Measurements from ENCODE around the gene ADAM12.

The ADAM12 gene

DNA sequence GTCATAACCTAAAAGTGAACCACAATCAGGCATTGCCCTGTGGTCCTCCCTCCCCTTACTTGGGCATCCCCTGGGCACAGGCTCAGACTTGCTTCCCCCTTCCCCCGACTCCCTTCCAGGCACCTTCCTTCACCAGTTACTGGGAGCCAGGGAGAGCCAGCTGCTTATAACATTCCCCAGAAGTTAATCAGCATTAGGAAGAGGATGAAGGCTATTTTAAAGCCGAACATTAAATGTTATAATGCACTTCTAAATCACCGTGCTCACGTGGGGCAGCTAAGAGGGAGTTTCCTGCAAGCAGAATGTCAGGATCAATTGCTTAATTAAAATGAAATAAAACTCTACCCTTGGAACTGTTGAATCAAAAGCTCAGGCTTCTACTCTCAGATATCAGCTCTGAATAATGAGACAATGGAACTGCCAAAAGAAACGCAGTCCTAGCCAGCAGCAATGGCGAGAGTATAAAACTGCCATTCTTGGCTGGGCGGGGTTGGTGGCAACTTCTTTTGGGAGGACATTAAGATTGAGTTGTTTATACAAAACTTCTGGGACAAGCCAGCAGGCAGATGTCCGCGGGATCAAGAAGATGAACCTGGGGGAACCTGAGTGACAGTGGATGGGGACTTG lies 322.4 kb downstream of the ADAM12 start:
- TF ChIP-seq, protein P1, sequence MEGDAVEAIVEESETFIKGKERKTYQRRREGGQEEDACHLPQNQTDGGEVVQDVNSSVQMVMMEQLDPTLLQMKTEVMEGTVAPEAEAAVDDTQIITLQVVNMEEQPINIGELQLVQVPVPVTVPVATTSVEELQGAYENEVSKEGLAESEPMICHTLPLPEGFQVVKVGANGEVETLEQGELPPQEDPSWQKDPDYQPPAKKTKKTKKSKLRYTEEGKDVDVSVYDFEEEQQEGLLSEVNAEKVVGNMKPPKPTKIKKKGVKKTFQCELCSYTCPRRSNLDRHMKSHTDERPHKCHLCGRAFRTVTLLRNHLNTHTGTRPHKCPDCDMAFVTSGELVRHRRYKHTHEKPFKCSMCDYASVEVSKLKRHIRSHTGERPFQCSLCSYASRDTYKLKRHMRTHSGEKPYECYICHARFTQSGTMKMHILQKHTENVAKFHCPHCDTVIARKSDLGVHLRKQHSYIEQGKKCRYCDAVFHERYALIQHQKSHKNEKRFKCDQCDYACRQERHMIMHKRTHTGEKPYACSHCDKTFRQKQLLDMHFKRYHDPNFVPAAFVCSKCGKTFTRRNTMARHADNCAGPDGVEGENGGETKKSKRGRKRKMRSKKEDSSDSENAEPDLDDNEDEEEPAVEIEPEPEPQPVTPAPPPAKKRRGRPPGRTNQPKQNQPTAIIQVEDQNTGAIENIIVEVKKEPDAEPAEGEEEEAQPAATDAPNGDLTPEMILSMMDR (IDR thresholded peaks at IDR 0.05; ENCODE audit: borderline replicate concordance, extremely low read depth, low read length, poor library complexity, severe bottlenecking): no peak
- H3K9ac ChIP-seq (ENCODE audit: low read depth, low read length): no peak overlapping the region
- H3K27me3 ChIP-seq (ENCODE audit: insufficient read depth, low read length, poor library complexity): peaks cover 2% of the 10 kb centered on the region

DNA sequence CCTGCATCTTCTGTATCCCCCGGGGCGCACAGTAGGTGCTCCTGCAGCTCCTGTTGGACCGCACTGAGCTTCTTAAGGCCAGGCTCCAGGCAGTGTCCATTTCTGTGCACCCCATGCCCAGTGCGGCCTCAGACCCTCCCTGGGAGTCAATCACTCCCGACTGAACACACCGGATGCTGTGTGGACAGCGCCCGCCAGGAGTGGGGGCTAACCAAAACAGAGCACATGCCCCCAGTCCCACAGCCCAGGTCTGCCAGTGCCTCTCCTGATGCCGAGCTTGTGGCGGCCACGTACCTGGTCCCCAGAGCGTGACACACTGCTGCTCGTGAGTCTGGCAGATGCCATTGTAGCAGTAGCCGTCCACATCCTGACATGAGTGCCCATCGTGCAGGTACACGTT lies 323.8 kb downstream of the ADAM12 start:
- no peak overlapping the region for H2AFZ ChIP-seq (ENCODE audit: low read depth, low read length)
- no peaks in the 10 kb centered on the region for H3K4me1 ChIP-seq (ENCODE audit: insufficient read depth, low read length)
- no peaks in the 10 kb centered on the region for H4K20me1 ChIP-seq (ENCODE audit: insufficient read depth, low read length)
- H3K4me3 ChIP-seq (ENCODE audit: low read depth in 1 of 2, low read length in 2 of 2): no peak overlapping the region
- no peak overlapping the region for H3K4me2 ChIP-seq (ENCODE audit: insufficient read depth, low read length)
- no peaks in the 10 kb centered on the region for H3K9me3 ChIP-seq (ENCODE audit: insufficient read depth, low read length, severe bottlenecking)
- H3K79me2 ChIP-seq (ENCODE audit: insufficient read depth, low read length): no peaks in the 10 kb centered on the region
- no peaks in the 10 kb centered on the region for H3K36me3 ChIP-seq (ENCODE audit: insufficient read depth, low read length)
- H3K27ac ChIP-seq (ENCODE audit: low read length): no peak overlapping the region
- peaks cover 5% of the 10 kb centered on the region for H3K27me3 ChIP-seq (ENCODE audit: insufficient read depth, low read length, poor library complexity)
- no peak overlapping the region for H3K9ac ChIP-seq (ENCODE audit: low read depth, low read length)
- ATAC-seq (ENCODE audit: insufficient read depth, low read depth) (no peak), DNase-seq (no peak)
- TF ChIP-seq, protein P1 (IDR thresholded peaks at IDR 0.05; ENCODE audit: borderline replicate concordance, extremely low read depth, low read length, poor library complexity, severe bottlenecking): no peak
- no peak for TF ChIP-seq EZH2 (IDR thresholded peaks at IDR 0.05; ENCODE audit: borderline replicate concordance, low read depth, low read length, severe bottlenecking)

More for the DNA sequence above, 322.4 kb downstream of the ADAM12 start:
- ATAC-seq (ENCODE audit: insufficient read depth, low read depth) (no peak), DNase-seq (no peak)
- H2AFZ ChIP-seq (ENCODE audit: low read depth, low read length): no peak overlapping the region
- no peak overlapping the region for H3K27ac ChIP-seq (ENCODE audit: low read length)
- no peaks in the 10 kb centered on the region for H3K79me2 ChIP-seq (ENCODE audit: insufficient read depth, low read length)
- H3K4me3 ChIP-seq (ENCODE audit: low read depth in 1 of 2, low read length in 2 of 2): no peak overlapping the region
- no peaks in the 10 kb centered on the region for H4K20me1 ChIP-seq (ENCODE audit: insufficient read depth, low read length)
- no peaks in the 10 kb centered on the region for H3K36me3 ChIP-seq (ENCODE audit: insufficient read depth, low read length)
- H3K4me2 ChIP-seq (ENCODE audit: insufficient read depth, low read length): no peak overlapping the region
- H3K9me3 ChIP-seq (ENCODE audit: insufficient read depth, low read length, severe bottlenecking): no peaks in the 10 kb centered on the region
- no peaks in the 10 kb centered on the region for H3K4me1 ChIP-seq (ENCODE audit: insufficient read depth, low read length)

DNA sequence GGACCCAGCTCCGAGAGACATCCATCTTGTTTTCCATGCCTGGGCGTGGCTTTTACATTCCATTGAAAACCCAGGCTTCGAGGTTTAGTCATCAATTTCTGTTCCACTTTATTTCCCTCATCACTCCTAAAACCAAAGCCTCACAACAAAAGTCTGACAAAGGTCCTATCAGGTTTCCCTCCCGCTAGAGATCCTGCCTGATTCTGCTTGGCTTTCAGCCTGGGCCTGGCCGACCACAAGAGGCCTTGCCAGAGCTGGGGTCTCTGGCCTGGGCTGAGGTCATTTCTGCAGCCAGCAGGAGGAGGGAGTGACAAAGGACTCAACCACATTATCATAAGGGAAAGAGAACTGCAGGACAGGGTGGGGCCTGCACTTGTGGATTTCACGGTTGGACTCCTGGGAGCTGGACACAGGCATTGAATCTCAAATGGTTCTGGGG lies 324.9 kb downstream of the ADAM12 start:
- TF ChIP-seq, protein P1 (IDR thresholded peaks at IDR 0.05; ENCODE audit: borderline replicate concordance, extremely low read depth, low read length, poor library complexity, severe bottlenecking): no peak
- no peak for TF ChIP-seq EZH2 (IDR thresholded peaks at IDR 0.05; ENCODE audit: borderline replicate concordance, low read depth, low read length, severe bottlenecking)
- no peak overlapping the region for H3K4me3 ChIP-seq (ENCODE audit: low read depth in 1 of 2, low read length in 2 of 2)
- H3K79me2 ChIP-seq (ENCODE audit: insufficient read depth, low read length): no peaks in the 10 kb centered on the region
- H3K27ac ChIP-seq (ENCODE audit: low read length): no peak overlapping the region
- no peak overlapping the region for H3K9ac ChIP-seq (ENCODE audit: low read depth, low read length)
- no peak overlapping the region for H2AFZ ChIP-seq (ENCODE audit: low read depth, low read length)
- DNase-seq (no peak), ATAC-seq (ENCODE audit: insufficient read depth, low read depth) (no peak)
- H3K36me3 ChIP-seq (ENCODE audit: insufficient read depth, low read length): no peaks in the 10 kb centered on the region
- H3K27me3 ChIP-seq (ENCODE audit: insufficient read depth, low read length, poor library complexity): peaks cover 5% of the 10 kb centered on the region
- no peaks in the 10 kb centered on the region for H4K20me1 ChIP-seq (ENCODE audit: insufficient read depth, low read length)
- H3K9me3 ChIP-seq (ENCODE audit: insufficient read depth, low read length, severe bottlenecking): no peaks in the 10 kb centered on the region
- no peaks in the 10 kb centered on the region for H3K4me1 ChIP-seq (ENCODE audit: insufficient read depth, low read length)
- H3K4me2 ChIP-seq (ENCODE audit: insufficient read depth, low read length): no peak overlapping the region
